ENCODE results near the gene CLOCK. TPM values are rescaled to one million over a fixed set of nuclear protein-coding genes. Genes with fewer than 3 reads are reported as not detected.
"Not testable (repeated sequence)": the region's sequence is repeated elsewhere in the genome, so short reads cannot be mapped to it uniquely, and the experiment has no call there.

CLOCK gene
- total and polyA plus RNA-seq, 12 donors: 6.1 to 40.7 (median 31.1) TPM

DNA sequence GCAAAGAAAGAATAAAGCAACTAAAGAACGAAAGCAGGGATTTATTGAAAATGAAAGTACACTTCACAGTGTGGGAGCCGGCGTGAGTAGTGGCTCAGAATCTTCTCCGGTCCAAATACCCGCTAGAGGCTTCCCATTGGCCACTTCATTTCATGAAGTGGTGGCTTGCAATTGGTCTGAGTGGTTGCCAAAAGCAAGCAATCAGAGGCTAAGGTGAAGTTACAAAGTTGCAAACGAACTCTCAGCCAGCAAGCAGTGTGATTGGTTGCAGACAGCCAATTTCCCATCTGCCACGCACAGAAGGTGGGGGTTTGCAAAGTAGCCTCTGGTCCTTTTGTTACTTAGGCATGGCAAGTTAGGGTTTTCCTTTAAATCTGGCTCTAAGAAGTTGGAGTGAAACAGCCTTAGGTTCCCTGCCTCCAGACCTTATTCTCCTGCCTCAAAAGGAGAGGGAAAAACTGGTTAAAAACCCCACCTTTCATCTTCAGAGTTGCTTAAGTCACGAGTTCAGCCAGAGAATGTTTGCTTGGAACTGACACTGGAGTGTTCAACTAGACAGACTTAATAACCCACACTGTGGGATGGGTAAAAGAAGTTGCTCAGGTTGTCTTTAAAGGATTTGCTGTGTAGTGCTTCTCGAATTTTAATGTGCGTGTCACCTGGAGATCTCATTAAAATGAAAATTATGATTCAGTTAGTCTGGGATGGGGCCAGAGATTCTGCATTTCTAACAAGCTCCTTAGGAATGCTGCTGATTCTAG lies 6.9 kb upstream of the CLOCK start:
- H3K9me3 ChIP-seq: no peaks in the 10 kb centered on the region
- DNase-seq (peak in 1 of 2 donors; percentile 10), ATAC-seq (peak in 6 of 8 donors; percentile 64 to 84 (median 67))
- 63 to 66% methylated on average over 10 of the region's 10 CpGs for WGBS, 2 donors
- peaks cover 0 to 3% (median 0%) of the 10 kb centered on the region in 7 donors for H3K27me3 ChIP-seq
- intact Hi-C loops (cut with DNase I): loop anchor here in 5 of 10 donors (5.0 to 10.0 kb wide), 3 partner anchors 206 to 579 kb away; partner anchors contain the start of gene SRD5A3 (in 4 of the 5)
- H3K27ac ChIP-seq: no peak overlapping the region
- H3K4me3 ChIP-seq: peak overlapping the region in 7 of 10 donors; percentile 17 to 43 (median 34)
- H3K36me3 ChIP-seq: no peaks in the 10 kb centered on the region
- TF ChIP-seq, protein P1, sequence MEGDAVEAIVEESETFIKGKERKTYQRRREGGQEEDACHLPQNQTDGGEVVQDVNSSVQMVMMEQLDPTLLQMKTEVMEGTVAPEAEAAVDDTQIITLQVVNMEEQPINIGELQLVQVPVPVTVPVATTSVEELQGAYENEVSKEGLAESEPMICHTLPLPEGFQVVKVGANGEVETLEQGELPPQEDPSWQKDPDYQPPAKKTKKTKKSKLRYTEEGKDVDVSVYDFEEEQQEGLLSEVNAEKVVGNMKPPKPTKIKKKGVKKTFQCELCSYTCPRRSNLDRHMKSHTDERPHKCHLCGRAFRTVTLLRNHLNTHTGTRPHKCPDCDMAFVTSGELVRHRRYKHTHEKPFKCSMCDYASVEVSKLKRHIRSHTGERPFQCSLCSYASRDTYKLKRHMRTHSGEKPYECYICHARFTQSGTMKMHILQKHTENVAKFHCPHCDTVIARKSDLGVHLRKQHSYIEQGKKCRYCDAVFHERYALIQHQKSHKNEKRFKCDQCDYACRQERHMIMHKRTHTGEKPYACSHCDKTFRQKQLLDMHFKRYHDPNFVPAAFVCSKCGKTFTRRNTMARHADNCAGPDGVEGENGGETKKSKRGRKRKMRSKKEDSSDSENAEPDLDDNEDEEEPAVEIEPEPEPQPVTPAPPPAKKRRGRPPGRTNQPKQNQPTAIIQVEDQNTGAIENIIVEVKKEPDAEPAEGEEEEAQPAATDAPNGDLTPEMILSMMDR (IDR thresholded peaks at IDR 0.05): no peak
- peaks cover 0 to 4% (median 0%) of the 10 kb centered on the region in 9 donors for H3K4me1 ChIP-seq

DNA sequence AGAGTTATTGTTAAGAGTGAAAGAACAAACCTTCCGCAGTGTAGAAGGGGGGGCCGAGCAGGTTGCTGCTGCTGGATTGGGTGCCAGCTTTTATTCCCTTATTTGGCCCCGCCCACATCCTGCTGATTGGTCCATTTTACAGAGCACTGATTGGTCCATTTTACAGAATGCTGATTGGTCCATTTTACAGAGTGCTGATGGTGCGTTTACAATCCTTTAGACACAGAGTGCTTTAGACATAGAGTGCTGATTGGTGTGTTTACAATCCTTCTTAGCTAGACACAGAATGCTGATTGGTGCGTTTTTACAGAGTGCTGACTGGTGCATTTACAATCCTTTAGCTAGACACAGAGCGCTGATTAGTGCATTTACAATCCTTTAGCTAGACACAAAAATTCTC lies 5.3 kb upstream of the CLOCK start:
- H3K9me3 ChIP-seq, ATAC-seq, H3K36me3 ChIP-seq, DNase-seq, H3K27ac ChIP-seq, H3K27me3 ChIP-seq, H3K4me3 ChIP-seq: not testable (repeated sequence)
- 90 to 91% methylated on average over 6 of the region's 6 CpGs for WGBS, 2 donors
- H3K4me1 ChIP-seq: peaks cover 0 to 11% (median 9%) of the 10 kb centered on the region in 9 donors
- intact Hi-C loops (cut with DNase I): loop anchor here in 5 of 10 donors (5.0 to 10.0 kb wide), 3 partner anchors 205 to 577 kb away; partner anchors contain the start of gene SRD5A3 (in 4 of the 5)

DNA sequence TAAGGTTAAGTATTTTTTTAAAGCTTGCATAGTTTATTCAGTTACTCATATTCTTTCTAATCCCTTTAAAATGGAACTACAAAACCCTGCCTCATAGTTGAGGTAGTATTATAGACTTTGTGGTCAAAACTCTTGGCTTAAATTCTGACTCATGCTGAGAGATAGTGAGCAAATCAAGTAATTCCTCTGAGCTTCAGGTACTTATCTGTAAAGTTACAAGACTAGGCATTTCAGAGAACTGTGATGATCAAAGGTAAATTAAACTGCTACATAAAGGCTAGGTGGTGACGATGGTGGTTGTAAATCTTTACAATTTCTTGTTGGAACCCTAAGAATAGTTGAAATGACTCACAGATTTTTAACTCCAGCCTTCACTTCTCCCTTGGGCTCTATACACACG lies 3.2 kb upstream of the CLOCK start:
- H3K9me3 ChIP-seq: no peaks in the 10 kb centered on the region
- intact Hi-C loops (cut with DNase I): loop anchor here in 9 of 10 donors (5.0 to 10.0 kb wide), 12 partner anchors 95 to 575 kb away; partner anchors contain the start of genes SRD5A3 (in 9 of the 9), EXOC1 (in 4 of the 9) and TMEM165 (in 4 of the 9)
- peaks cover 0 to 19% (median 13%) of the 10 kb centered on the region in 9 donors for H3K4me1 ChIP-seq
- peaks cover 0 to 3% (median 0%) of the 10 kb centered on the region in 7 donors for H3K27me3 ChIP-seq
- no peaks in the 10 kb centered on the region for H3K36me3 ChIP-seq
- H3K27ac ChIP-seq: no peak overlapping the region
- DNase-seq: no peak
- WGBS, 2 donors: 80 to 84% methylated on average over 2 of the region's 2 CpGs
- TF ChIP-seq, protein P1 (IDR thresholded peaks at IDR 0.05): no peak
- H3K4me3 ChIP-seq: no peak overlapping the region
- ATAC-seq: no peak

DNA sequence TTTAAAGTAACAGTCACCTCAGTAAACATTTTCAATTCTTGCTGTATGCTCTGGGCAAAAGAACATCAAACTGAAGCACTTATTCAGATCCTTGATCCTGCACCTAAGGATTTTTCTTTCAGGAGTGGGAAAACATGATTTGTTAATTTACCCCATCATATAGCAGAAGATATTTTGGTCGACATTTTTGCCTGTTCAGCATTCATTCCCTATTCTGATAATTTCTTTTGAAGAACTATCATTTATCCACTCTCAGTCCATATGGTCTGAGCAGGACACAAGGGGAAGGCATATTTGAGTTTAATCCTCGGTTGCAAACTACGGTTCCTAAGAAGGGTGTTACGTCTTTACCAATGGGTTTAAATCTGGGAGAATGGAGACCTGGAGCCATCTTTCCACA lies 1.2 kb upstream of the CLOCK start:
- intact Hi-C loops (cut with DNase I): loop anchor here in 8 of 10 donors (5.0 to 10.0 kb wide), 10 partner anchors 93 to 551 kb away; partner anchors contain the start of genes SRD5A3 (in 5 of the 8), EXOC1 (in 4 of the 8) and TMEM165 (in 4 of the 8)
- WGBS, 2 donors: 74 to 79% methylated on average over 4 of the region's 4 CpGs
- TF ChIP-seq, protein P1 (IDR thresholded peaks at IDR 0.05): no peak
- Histone ChIP-seq H3K9me3 (no peaks in the 10 kb centered on the region), H3K36me3 (no peaks in the 10 kb centered on the region), H3K27me3 (no peaks in the 10 kb centered on the region), H3K27ac (peak overlapping the region in 9 of 10 donors; percentile 96 to 100 (median 99)), H3K4me3 (peak overlapping the region in 9 of 10 donors; percentile 73 to 99 (median 97)), H3K4me1 (peaks cover 0 to 28% (median 19%) of the 10 kb centered on the region in 9 donors)
- no peak for DNase-seq
- ATAC-seq: no peak
